Stromal cell of bone marrow (primary cell): ENCODE data around the gene GRIK3.

Source experiments
- DNase-seq: peaks from one replicate; pipeline ENCODE4 v3.0.0-alpha.2; 2012; ENCODE audit warnings: low read depth

Gene GRIK3

DNA sequence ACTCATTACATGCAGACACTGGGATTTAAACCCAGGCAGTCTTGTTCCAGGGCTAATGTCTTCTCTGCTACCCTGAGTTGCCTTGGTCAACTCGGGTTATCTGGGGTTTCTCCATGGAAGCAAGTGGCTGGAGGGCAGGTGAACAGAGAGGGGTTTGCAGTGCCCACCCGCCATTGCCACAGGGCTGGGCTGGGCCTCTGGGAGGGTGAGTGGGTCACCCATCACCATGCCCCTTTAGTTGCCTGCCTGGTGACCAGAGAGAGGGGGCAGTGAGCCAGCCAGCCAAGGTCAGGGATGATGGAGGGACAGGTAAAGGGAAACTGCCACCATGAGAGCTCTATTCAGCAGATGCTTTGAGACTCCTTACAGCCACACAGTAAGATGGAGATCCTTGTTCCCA, 53.2 kb downstream of the GRIK3 start:
- no peak for DNase-seq

DNA sequence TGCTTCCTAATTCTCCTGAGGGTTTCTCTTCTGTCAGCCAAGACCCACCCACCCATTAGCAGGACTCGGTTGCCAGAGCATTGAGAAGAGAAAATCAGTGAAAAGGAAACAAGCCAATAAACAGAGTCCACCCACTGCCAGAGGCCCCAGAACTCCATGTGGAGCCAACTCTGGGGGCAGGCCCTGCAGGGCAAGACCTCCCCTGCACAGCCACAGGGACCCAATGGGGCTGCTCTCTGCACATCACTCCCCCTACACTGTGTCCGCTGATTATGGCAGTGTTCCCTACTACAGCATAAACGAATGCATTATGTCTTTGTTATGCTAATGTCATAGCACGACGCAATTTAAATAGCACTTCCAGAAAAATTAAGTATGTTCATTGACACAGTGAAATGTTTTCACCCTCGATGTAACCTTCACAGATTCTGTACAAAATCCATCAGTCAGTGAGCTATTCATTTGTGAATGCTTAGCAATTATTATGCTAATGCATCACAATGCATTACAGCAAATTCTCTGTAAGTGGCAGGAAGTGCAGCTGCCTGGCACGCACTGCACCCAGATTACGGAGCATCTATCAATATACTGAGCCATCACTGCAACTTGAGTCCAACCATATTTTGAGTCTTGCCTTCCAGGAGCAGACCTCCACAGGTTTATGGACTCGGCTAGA, 56.4 kb downstream of the GRIK3 start:
- DNase-seq, result no peak

DNA sequence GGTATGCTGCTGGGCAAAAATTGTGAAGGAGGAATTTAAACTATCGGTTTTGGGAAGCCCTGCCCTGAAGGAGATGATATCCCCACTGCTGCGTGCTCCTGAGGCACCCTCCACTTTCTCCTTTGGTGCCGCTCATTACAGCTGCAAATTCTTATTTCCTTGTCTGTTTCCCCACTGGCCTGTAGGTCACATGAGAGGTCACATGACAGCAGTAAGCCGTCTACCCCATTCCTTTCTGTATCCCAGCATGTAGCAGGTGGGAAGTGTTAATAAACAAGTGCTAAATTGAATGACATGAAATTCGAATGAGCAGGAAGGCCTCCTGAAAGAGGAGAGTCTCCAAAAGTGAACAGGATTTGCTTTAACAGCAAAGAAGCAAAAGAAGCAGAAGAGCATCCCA, 58.7 kb downstream of the GRIK3 start:
- no peak for DNase-seq

DNA sequence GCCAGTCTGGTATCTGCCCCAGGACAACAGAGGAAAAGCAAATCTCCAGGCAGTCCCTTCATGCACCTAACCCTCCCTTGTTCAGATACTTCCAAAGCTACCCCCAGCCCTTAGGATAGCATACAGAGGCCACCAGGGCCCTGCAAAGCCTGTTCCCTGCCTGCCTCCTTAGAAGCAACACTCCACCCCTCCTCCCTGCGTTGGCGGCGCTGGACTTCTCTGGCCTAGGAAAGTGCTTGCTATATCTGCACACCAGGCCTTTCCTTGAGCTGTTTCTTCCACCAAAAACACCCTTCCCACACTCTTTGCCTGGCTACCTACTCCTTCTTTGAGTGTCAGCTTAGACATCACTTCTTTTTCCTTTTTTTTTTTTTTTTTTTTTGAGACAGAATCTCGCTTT, 61.3 kb downstream of the GRIK3 start:
- no peak for DNase-seq

DNA sequence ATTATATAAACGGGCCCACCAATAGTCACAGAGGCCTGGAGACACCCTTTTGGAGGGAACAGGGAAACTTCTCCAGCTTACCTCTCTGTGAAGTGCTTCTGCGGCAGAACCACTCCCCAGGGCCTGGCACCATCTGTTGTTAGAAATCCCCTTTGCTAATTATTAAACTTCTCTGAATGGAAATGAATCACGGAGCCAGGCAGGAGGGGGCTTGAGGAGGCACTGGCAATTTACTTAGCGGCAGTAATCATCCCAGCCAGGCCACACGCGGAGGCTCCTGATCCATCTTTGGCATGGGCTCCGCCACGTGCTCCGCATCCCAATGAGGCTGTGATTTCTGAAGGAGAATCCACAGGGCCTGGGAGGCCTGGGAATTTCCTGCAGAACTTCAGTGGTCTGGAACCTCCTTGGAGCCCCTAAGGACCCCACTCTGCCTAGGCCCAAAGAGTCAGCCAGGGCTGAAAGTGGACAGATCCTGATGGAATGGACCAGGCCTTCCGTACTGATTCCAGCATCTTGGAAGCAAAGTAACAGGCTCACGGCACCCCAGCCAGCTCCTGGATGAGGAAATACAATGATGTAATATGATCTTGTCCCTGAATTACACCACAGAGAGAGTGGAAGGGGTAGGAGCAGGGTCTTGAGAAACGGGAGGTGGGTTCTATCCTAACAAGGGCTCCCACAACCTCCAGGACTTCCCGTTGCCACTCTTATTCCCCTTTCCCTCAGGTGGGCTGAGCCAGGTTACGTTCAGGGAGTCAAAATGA, 62.3 kb downstream of the GRIK3 start:
- no peak for DNase-seq

DNA sequence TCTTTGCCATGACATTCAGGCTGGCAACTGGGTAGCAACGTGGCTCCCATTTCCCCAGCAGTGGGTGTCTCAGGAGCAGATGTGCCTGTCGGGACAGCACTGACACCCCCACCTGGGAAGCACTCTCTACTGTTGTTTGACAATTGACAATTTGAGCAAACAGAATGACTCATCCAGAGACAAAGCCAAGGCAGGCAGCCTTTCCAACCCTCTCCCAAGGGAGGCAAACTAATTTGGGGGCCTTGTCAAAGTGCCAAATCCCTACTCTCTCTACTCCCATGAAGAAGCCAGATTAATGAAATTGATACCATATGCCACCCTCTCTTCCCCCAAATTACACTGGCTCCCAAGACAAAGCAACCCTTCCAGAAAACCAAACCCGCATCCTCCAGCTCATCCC, 65.6 kb downstream of the GRIK3 start:
- no peak for DNase-seq

DNA sequence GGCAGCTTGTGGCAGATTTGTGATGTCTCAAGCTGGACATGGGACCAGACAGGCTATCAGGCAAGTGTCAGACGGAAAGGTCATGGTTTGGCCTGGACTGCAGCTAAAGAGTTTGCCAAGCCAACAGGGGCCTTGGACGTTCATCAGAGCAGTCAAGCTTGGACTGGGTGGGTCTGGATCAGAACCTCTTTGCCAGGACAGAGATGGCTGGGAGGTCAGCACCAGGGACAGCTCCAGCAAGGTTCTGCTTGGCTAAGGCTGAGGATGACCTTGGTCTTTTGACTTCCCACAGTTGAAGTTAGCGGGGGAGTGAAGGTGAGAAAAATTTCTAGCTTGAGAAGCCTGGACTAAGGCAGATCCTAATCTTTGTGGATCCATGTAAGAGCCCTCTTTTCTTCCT, 68.1 kb downstream of the GRIK3 start:
- no peak for DNase-seq

DNA sequence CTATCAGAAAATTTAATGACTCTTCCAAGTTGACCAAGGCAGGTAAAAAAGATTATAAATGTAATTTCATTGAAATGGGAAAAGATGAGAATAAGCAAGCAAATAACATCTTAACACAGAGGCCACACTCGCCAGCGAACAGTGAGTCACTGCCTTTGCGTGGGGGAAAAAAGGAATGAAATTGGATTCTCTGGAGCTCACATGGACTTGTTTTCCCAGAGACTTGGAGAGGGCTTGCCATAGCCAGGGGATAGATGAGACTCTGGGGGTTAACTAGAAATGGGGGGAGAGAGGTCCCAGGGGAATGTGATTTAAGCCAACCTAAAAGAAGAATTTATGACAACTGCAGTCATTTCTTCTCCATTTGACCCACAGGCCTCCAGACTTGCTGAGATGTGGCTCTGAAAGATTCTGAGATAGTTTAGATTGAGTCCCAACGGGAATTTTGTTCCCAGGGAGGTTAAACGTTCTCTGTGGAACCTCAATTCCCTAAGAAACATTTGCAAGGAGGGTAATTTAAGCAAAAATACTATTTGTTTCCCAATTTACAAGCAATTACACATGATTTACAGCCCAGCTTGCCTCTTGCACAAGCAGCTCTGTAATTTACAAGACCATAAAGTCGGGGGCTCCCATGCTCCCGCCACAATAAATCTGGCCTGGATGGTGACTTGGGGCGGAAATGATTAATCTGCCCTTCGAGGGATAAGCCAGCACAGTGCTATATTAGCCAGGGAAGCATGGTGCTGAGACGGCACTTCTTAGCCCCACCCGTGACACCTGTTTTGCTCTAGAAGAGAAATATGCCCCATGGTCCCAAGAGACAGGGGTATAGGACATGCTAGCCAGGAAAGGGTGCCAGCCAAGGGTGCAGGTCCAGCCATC, 68.8 kb downstream of the GRIK3 start:
- no peak for DNase-seq

DNA sequence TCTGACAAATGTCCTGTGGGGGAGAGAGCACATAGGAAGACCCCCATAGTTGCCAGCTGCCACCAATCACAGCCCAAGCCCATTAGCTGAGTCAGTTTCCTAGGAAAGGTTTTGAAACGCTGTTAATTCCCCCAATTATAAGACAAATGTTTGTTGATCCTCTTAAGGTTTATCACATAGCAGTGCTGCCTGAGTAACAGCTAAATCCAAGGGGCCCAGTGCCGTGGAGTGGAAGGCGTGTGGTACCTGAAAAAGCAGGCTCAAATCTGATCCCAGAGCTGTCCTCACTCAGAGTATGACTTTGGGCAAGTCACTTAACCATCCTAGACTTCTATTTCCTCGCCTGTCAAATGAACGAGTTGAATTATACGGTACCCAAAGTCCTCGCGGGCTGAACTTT, 69.5 kb downstream of the GRIK3 start:
- DNase-seq, result no peak

DNA sequence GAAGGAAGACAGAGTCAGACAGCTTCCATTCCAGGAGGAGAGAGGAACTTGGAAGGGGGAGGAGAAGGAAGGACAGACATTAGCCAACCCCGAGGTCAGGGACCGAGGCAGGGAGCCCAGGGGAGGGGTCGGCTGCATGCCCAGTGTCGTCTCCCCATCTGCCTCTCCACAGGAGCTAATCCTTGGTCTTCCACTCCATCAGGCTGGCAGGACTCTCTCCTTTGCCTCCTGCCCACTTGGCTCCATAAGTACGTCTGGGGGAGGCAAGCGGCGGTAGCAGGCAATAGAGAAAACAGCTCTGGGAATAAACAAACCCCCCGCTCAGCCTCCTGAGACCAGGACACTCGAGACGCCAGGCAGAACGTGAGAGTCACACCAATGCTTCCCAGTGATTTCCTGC, 71.3 kb downstream of the GRIK3 start:
- no peak for DNase-seq

DNA sequence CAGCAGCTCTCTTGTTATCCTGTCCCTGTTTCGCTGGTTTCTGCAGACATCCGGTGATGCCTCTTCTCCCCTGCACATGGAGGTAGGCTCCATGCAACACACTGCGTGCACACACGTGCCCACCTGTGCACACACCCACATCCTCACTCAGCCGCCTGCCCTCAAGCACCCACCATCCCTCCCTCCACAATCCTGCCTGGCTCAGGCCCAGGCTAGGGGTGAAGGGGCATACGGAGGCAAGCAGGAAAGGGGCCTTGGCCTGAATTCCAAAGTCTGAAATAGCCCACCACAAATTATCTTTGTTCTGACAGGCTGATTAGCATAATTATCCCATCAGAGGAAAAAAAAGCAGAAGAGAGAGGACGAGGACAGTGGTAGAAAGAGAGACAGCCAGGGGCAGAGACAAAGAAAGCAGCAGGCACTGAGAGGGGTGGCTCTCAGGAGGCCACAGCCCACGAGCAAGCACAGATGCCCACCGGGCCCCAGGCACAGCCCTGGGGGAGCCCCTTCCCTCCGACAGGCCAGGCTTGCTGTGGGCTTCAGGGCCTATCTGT, 73.2 kb downstream of the GRIK3 start:
- no peak for DNase-seq

DNA sequence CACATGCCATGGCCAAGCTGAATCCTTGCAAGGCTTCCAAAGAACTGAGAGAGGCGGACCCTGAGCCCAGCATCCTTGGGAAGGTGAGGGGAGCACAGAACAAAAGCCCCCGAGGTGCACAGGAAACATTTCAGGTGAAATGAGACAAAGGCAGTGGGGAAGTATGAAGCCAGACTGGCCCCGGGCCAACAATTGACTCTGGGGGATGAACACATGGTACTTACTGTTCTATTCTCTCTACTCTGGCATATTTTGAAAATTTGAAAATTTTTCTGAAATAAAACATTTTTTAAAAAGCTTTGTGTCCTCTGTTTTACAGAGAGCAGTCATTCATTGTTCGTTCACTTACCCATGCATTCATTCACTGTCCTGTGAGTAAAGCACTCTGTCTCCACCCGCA, 77.7 kb downstream of the GRIK3 start:
- no peak for DNase-seq

DNA sequence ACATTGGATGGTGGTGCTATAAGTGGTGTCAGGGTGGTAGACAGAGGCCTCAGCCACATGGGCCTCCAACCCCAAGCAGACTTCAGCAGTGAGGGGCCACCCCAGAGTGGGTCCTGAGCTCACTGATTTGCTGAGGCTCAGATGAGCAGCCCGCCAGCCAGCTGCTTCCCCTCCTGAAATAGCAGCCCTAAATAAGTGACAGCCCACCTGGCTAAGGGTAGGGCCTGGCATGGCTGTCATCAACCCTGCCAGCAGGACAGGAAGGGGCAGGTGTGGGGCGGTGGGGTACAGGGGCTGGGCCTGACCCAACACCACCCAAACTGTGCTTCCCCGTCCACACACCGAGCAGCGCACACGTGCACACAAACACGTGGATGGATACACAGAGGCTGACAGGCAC, 79.3 kb downstream of the GRIK3 start:
- DNase-seq, result no peak

DNA sequence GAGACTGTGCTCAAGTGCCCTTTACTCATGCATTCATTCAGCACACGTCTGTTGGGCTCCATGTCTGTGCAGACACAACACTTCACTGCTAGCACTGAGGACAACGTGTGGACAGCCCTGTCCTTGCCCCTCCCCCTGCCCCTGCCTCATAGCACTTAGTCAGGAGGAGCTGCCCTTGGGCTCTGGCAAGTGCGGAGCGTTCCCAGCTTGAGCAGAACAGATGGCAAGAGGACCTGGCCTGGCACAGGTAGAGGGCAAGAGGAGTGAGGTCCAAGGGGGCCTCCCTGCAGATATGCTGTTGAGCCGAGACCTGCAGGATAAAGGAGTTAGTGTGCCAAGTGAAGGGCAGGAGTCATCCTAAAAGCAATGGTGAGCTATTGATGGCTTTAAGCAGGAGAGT, 81.3 kb downstream of the GRIK3 start:
- DNase-seq, result no peak

DNA sequence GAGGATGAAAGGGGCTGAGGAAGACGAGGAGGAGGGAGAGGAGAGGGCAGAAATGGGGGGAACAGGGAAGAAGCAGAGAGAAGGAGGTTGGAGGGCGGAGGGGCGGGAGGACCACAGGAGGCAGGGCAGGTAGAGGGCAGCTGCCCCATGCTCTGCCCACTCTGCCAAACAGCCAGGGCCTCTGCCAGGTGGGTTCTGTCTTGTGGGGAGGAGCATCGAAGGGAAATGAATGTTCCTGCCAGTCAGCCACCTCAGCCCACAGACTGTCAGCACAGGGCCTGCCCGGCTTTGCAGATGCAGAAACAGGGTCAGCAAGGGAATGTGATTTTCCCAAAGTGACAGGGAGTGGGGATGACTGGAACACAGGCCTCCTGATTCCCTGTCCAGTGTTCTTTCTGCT, 82.6 kb downstream of the GRIK3 start:
- DNase-seq, result no peak

DNA sequence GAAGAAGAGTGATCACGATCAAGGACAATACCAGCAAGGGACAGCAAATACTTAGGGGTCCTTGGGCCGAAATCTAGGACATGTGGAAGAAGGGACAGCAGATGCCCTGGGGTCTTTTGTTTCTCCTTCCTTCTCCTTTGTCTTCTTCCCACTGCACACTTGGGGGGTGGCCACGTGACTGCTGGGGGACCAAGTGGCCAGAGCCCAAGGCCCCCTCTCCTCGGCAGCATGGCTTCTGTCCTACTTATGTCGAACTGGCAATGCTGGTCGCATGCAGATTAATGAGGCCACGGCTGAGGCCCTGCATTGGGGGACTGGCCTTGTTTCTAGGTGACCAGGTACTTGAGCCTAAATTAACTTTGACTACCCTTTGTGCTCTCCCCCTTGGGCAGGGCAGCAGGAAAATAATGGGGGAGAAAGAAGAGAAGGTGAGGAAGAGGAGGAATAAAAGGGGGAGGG, 83.0 kb downstream of the GRIK3 start:
- DNase-seq, result no peak

DNA sequence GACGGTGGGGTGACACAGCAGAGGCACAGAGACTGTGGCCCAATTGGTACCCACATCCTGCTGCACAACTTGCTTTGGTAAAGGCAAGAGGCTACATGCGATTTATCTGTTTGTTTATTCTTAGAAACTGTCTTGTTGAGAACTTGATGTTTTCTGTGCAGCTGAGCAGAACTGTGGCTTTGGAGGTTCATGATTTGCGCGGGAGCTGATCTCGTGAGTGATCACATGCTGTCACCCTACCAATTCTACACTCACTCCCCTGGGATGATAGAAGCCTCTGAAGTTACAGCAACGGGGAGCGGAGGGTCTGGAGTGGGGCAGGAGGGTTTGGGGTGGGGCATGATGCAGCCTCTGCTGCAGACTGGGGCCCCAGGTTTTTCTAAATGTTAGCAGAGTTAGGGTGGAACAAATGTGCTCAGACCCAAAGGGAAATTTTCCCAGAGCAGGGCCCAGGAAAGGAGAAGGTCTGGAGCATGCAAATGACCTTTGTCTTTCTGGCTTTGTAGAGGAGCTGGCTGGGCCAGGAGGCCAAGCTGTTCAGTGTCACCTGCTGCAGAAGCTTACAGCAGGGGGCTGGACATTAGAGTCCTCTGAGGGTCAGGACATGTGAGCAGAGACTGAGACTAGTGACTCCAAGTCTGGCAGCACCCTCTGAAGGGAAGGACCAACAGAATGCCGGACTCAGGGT, 83.6 kb downstream of the GRIK3 start:
- DNase-seq, result no peak

DNA sequence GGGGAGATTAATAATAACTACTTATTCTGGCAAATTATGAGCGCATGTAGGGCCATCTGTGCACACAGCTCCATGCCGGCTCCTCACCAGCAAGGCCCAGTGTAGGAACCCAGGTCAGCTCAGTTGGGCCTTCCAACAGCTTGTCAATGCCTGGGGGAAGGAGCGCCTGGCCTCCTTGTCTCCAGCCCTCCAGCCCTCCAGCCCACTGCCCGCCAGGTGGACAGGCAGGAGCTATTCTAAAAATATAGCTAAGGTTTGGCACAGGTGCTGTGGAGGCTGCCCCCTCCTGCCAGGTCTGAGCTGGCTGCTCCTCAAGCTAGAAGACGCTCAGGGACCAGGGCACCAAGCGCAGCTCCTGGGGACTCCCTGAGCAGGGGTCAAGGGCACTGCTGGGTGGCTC, 85.7 kb downstream of the GRIK3 start:
- DNase-seq, result no peak

DNA sequence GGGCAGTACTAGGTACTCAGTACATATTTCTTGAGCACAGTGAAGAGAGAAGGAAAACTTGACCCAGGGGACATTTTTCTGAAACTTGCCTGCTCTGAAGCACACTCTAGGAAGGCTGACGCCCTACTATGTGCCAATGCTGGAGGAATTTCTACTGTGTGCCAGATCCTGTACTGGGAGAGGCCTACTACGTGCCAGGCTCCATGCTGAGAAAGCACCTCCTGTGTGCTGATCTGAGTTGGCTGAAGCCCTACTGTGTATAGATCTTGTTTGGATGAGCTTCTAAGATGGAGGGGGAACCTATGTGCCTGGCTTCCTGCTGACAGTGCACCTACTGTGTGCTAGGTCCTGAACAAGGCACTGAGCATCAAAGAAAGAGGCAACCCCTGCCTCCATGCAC, 86.2 kb downstream of the GRIK3 start:
- no peak for DNase-seq

DNA sequence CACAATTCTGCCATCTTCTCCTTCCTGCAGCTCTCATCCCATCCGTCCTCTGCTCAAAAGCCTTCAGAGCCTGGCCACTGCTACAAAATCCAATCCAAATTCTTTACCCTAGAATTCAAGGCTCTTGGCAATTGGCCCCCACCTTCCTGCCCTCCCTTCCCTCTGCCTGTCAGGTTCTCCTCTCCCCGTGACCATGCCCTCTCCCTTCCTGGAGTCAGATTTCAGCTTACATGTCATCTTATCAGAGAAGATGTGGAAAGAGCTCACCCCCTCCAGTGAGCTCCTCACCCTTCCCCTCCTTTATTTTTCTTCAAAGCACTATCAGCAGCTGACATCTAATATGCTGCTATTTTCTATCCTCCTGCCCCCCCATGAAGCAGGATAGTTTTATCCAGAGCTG, 86.9 kb downstream of the GRIK3 start:
- DNase-seq, result no peak

DNA sequence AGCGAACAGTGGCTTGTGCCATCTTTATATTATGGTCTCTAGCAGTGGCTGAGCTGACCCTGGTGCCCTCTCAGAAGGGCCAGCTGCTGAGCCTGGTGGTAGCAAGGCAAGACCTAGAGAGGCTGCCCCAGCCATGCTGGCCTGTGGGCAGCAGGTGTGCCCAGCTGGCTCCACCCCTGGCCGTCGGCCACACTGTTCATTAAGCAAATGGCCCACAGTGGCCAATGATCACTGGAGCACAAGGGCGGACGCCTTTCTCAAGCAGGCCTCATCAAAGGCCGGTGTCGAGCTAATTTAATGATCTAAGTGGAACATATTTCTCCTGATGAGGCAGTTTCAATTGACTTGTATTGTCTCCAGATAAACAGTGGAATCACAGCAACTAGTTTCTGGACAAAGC, 89.4 kb downstream of the GRIK3 start:
- DNase-seq, result no peak

DNA sequence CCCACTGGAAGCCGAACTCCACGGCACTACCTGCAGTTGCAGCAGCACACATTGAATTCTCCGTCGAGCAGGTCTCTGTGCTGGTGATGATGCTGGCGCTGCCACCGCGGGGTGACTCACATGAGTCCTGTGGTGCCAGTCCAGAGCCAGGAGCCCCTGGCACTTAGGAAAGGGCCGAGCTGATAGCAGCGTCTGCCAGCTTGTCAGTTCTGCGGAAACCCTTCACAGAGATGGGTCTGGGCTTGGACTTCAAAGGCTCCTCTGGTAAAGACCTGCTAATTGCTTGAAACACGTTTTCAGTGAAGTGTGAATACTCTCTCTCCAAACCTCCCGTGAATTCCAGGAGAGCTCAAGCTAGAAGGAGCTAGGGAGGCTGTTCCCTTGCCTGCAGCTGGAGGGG, 92.2 kb downstream of the GRIK3 start:
- DNase-seq, result no peak
